ENCODE data around the gene SHC2. TPM values are rescaled to one million over a fixed set of nuclear protein-coding genes. Genes with fewer than 3 reads are reported as not detected.
"Not testable (repeated sequence)": the region's sequence is repeated elsewhere in the genome, so short reads cannot be mapped to it uniquely, and the experiment has no call there.

Gene SHC2
- total and polyA plus RNA-seq, 2 donors from 2014 or later: 10.7 to 24.4 TPM

DNA sequence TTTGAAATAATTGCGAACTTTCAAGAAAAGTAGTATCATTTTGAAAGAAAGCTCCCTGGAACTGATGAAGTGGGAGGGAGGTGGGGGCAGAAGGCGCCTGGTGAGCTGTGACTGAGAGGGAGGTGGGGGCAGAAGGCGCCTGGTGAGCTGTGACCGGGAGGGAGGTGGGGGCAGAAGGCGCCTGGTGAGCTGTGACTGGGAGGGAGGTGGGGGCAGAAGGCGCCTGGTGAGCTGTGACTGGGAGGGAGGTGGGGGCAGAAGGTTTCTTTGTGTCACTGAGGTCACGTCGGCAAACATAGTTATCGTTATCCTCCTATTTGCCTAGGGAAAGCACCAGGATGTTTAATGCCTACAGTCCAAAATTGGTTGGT is 76.0 kb downstream of the SHC2 start:
- no peaks in the 10 kb centered on the region for H3K9me3 ChIP-seq (ENCODE audit: control insufficient read depth in 2 of 3, insufficient read depth in 1 of 3, low read length in 3 of 3)
- H3K9ac ChIP-seq (ENCODE audit: low read length in 3 of 3): no peak overlapping the region
- H3K27ac ChIP-seq (ENCODE audit: low read depth in 2 of 2, low read length in 2 of 2): no peak overlapping the region
- no peak overlapping the region for H3K4me3 ChIP-seq (ENCODE audit: low read length in 3 of 3)
- H3K4me1 ChIP-seq (ENCODE audit: control insufficient read depth in 2 of 3, insufficient read depth in 2 of 3, low read depth in 1 of 3, low read length in 3 of 3): peaks cover 0 to 3% (median 0%) of the 10 kb centered on the region in 3 donors
- no peaks in the 10 kb centered on the region for H3K27me3 ChIP-seq (ENCODE audit: control insufficient read depth, insufficient read depth, low read length)
- DNase-seq: peak in 1 of 5 donors; percentile 52
- no peak for FAIRE-seq
- intact Hi-C loops (cut with DNase I): no loop called here
- TF ChIP-seq, protein P1, sequence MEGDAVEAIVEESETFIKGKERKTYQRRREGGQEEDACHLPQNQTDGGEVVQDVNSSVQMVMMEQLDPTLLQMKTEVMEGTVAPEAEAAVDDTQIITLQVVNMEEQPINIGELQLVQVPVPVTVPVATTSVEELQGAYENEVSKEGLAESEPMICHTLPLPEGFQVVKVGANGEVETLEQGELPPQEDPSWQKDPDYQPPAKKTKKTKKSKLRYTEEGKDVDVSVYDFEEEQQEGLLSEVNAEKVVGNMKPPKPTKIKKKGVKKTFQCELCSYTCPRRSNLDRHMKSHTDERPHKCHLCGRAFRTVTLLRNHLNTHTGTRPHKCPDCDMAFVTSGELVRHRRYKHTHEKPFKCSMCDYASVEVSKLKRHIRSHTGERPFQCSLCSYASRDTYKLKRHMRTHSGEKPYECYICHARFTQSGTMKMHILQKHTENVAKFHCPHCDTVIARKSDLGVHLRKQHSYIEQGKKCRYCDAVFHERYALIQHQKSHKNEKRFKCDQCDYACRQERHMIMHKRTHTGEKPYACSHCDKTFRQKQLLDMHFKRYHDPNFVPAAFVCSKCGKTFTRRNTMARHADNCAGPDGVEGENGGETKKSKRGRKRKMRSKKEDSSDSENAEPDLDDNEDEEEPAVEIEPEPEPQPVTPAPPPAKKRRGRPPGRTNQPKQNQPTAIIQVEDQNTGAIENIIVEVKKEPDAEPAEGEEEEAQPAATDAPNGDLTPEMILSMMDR (IDR thresholded peaks at IDR 0.05; ENCODE audit: borderline replicate concordance, extremely low read depth, insufficient read depth): no peak
- H3K36me3 ChIP-seq (ENCODE audit: control insufficient read depth in 2 of 3, insufficient read depth in 3 of 3, low read length in 3 of 3): no peaks in the 10 kb centered on the region

DNA sequence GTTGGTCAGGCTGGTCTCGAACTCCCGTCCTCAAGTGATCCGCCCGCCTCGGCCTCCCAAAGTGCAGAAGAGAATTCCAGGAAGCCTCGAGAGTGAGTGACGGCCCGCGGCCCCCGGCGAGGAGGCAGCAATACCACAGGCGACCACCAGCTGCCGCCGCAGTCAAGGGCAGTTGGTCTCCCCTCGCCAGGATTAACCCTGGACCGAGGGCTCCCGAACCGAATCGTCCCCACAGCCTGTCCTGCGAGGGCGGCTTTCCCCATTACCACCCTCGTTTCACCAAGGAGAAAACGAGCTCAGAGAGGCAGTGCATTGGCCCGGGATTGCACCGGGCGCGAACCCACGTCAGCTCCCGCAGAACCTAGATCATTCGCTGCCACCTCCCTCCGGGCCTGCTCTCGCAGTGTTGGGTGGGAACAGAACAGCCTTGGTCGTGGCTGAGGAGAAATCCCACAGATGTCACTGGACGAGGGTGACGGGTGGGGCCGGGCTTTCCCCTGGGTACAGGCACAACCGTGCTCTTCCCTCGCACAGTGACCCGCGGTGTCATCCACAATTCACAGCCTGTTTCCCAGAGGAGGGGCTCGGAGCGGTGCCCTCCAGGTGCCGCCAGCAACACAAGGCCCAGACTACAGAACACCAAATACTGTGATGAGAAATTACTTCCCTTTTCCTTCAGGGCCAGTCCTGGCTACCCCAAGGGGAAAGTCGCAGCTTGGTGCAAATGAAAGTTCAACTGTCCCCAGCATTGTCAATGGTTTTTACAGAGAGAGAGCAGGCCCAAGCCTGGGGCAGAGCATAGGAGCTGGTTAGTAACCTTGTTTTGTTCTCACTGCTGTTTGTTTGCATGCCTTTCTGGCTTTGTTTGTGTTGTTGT is 76.7 kb downstream of the SHC2 start:
- Histone ChIP-seq H3K4me3 (ENCODE audit: low read length in 3 of 3) (no peak overlapping the region), H3K27ac (ENCODE audit: low read depth in 2 of 2, low read length in 2 of 2) (peak overlapping the region; percentile 14 to 41), H3K36me3 (ENCODE audit: control insufficient read depth in 2 of 3, insufficient read depth in 3 of 3, low read length in 3 of 3) (no peaks in the 10 kb centered on the region), H3K9me3 (ENCODE audit: control insufficient read depth in 2 of 3, insufficient read depth in 1 of 3, low read length in 3 of 3) (no peaks in the 10 kb centered on the region), H3K9ac (ENCODE audit: low read length in 3 of 3) (peak overlapping the region in 1 of 3 donors; percentile 40), H3K27me3 (ENCODE audit: control insufficient read depth, insufficient read depth, low read length) (no peaks in the 10 kb centered on the region), H3K4me1 (ENCODE audit: control insufficient read depth in 2 of 3, insufficient read depth in 2 of 3, low read depth in 1 of 3, low read length in 3 of 3) (peaks cover 0 to 3% (median 0%) of the 10 kb centered on the region in 3 donors)
- DNase-seq (peak; percentile 54 to 75 (median 72)), FAIRE-seq (no peak)
- intact Hi-C loops (cut with DNase I): no loop called here
- TF ChIP-seq, protein P1 (IDR thresholded peaks at IDR 0.05; ENCODE audit: borderline replicate concordance, extremely low read depth, insufficient read depth): peak; percentile 47

DNA sequence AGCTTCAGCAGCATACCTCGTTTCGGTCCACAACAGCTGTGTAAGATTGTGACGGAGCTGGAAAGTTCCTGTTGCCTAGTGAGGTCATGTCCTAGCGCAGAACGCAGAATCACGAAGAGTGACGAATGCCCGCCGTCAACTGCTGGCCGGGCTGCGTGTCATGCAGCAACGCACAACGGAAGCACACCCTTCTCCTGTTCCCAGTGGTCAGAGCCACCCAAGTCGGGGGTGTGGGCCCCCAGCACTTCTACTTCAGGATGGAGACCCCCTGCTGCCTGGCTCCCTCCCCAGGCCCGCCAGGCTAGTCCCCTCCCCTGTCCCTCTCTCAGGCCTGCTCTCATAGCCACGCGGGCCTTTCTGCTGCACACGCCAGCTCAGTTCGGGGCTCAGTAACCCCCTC is 77.8 kb downstream of the SHC2 start:
- H3K27ac ChIP-seq (ENCODE audit: low read depth in 2 of 2, low read length in 2 of 2): no peak overlapping the region
- no peak overlapping the region for H3K9ac ChIP-seq (ENCODE audit: low read length in 3 of 3)
- intact Hi-C loops (cut with DNase I): no loop called here
- DNase-seq (peak in 1 of 5 donors; percentile 53), FAIRE-seq (no peak)
- no peak overlapping the region for H3K4me3 ChIP-seq (ENCODE audit: low read length in 3 of 3)
- no peaks in the 10 kb centered on the region for H3K36me3 ChIP-seq (ENCODE audit: control insufficient read depth in 2 of 3, insufficient read depth in 3 of 3, low read length in 3 of 3)
- TF ChIP-seq, protein P1 (IDR thresholded peaks at IDR 0.05; ENCODE audit: borderline replicate concordance, extremely low read depth, insufficient read depth): no peak
- H3K27me3 ChIP-seq (ENCODE audit: control insufficient read depth, insufficient read depth, low read length): no peaks in the 10 kb centered on the region
- H3K9me3 ChIP-seq (ENCODE audit: control insufficient read depth in 2 of 3, insufficient read depth in 1 of 3, low read length in 3 of 3): no peaks in the 10 kb centered on the region
- H3K4me1 ChIP-seq (ENCODE audit: control insufficient read depth in 2 of 3, insufficient read depth in 2 of 3, low read depth in 1 of 3, low read length in 3 of 3): peaks cover 0 to 3% (median 0%) of the 10 kb centered on the region in 3 donors

DNA sequence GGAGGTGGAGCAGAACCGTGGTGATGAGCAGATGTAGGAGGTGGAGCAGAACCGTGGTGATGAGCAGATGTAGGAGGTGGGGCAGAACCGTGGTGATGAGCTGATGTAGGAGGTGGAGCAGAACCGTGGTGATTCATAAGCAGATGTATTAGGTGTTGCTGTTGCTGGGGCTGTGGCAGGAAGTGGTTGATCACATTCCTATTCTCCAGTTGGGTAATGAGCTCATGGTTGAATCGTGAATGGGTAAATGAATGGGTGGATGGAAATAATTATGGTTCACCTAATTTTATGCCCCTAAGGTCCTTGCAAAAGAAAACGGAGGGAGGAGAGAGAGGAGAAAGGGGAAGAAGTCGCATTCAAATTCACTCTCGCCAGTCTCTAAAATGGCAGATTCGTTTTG is 78.3 kb downstream of the SHC2 start:
- H3K27me3 ChIP-seq (ENCODE audit: control insufficient read depth, insufficient read depth, low read length); H3K36me3 ChIP-seq (ENCODE audit: control insufficient read depth in 2 of 3, insufficient read depth in 3 of 3, low read length in 3 of 3); FAIRE-seq: not testable (repeated sequence)

DNA sequence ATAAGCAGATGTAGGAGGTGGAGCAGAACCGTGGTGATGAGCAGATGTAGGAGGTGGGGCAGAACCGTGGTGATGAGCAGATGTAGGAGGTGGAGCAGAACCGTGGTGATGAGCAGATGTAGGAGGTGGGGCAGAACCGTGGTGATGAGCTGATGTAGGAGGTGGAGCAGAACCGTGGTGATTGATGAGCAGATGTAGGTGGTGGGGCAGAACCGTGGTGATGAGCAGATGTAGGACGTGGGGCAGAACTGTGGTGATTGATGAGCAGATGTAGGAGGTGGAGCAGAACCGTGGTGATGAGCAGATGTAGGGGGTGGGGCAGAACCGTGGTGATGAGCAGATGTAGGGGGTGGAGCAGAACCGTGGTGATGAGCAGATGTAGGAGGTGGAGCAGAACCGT is 78.9 kb downstream of the SHC2 start:
- H3K9me3 ChIP-seq (ENCODE audit: control insufficient read depth in 2 of 3, insufficient read depth in 1 of 3, low read length in 3 of 3); intact Hi-C loops (cut with DNase I); H3K4me1 ChIP-seq (ENCODE audit: control insufficient read depth in 2 of 3, insufficient read depth in 2 of 3, low read depth in 1 of 3, low read length in 3 of 3); H3K9ac ChIP-seq (ENCODE audit: low read length in 3 of 3); H3K27me3 ChIP-seq (ENCODE audit: control insufficient read depth, insufficient read depth, low read length); H3K27ac ChIP-seq (ENCODE audit: low read depth in 2 of 2, low read length in 2 of 2); H3K4me3 ChIP-seq (ENCODE audit: low read length in 3 of 3); H3K36me3 ChIP-seq (ENCODE audit: control insufficient read depth in 2 of 3, insufficient read depth in 3 of 3, low read length in 3 of 3); FAIRE-seq: not testable (repeated sequence)
- DNase-seq: peak in 1 of 5 donors; percentile 3

More for the DNA sequence above, 78.3 kb downstream of the SHC2 start:
- H3K9me3 ChIP-seq (ENCODE audit: control insufficient read depth in 2 of 3, insufficient read depth in 1 of 3, low read length in 3 of 3); H3K27ac ChIP-seq (ENCODE audit: low read depth in 2 of 2, low read length in 2 of 2); DNase-seq; H3K4me1 ChIP-seq (ENCODE audit: control insufficient read depth in 2 of 3, insufficient read depth in 2 of 3, low read depth in 1 of 3, low read length in 3 of 3); H3K4me3 ChIP-seq (ENCODE audit: low read length in 3 of 3); H3K9ac ChIP-seq (ENCODE audit: low read length in 3 of 3); intact Hi-C loops (cut with DNase I): not testable (repeated sequence)

DNA sequence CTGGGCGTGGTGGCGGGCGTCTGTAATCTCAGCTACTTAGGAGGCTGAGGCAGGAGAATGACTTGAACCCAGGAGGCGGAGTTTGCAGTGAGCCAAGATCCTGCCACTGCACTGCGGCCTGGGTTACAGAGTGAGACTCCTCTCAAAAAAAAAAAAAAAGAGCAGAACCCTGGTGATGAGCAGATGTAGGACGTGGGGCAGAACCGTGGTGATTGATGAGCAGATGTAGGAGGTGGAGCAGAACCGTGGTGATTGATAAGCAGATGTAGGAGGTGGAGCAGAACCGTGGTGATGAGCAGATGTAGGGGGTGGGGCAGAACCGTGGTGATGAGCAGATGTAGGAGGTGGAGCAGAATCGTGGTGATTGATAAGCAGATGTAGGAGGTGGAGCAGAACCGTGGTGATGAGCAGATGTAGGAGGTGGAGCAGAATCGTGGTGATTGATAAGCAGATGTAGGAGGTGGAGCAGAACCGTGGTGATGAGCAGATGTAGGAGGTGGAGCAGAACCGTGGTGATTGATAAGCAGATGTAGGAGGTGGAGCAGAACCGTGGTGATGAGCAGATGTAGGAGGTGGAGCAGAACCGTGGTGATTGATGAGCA is 80.1 kb downstream of the SHC2 start:
- H3K4me3 ChIP-seq (ENCODE audit: low read length in 3 of 3); FAIRE-seq; H3K9ac ChIP-seq (ENCODE audit: low read length in 3 of 3); H3K27ac ChIP-seq (ENCODE audit: low read depth in 2 of 2, low read length in 2 of 2); H3K27me3 ChIP-seq (ENCODE audit: control insufficient read depth, insufficient read depth, low read length); intact Hi-C loops (cut with DNase I); H3K4me1 ChIP-seq (ENCODE audit: control insufficient read depth in 2 of 3, insufficient read depth in 2 of 3, low read depth in 1 of 3, low read length in 3 of 3); DNase-seq; H3K36me3 ChIP-seq (ENCODE audit: control insufficient read depth in 2 of 3, insufficient read depth in 3 of 3, low read length in 3 of 3); H3K9me3 ChIP-seq (ENCODE audit: control insufficient read depth in 2 of 3, insufficient read depth in 1 of 3, low read length in 3 of 3): not testable (repeated sequence)

Data from kidney (tissue), 14 donors.